ENCODE results near the gene SHTN1. TPM values are rescaled to one million over a fixed set of nuclear protein-coding genes. Genes with fewer than 3 reads are reported as not detected.

Gene SHTN1
- total and polyA plus RNA-seq, 2 donors (not counting 1 experiment from before 2014, with no cell fraction given) = 0.06 to 0.34 TPM

- Histone ChIP-seq H3K27me3 (replicated peaks in 1 of 4; ENCODE audit: control extremely low read depth in 1 of 4, control insufficient read depth in 3 of 4, insufficient read depth in 4 of 4, low read length in 3 of 4) (peaks cover 0 to 2% (median under 1%) of the 10 kb centered on the region in 4 experiments), H3K4me1 (ENCODE audit: control insufficient read depth in 2 of 2, insufficient read depth in 2 of 2, low read length in 2 of 2) (no peaks in the 10 kb centered on the region), H3K79me2 (ENCODE audit: control insufficient read depth, insufficient read depth, low read length) (no peaks in the 10 kb centered on the region), H3K9me3 (ENCODE audit: control extremely low read depth in 1 of 3, control insufficient read depth in 2 of 3, insufficient read depth in 1 of 3, low read length in 2 of 3) (no peaks in the 10 kb centered on the region), H3K9ac (ENCODE audit: low read length) (no peak overlapping the region), H3K4me3 (ENCODE audit: control extremely low read depth in 1 of 5, extremely low read depth in 1 of 5, insufficient read depth in 1 of 5, low read depth in 2 of 5, low read length in 4 of 5) (no peak overlapping the region), H3K27ac (ENCODE audit: low read length in 2 of 2) (no peak overlapping the region), H3K36me3 (replicated peaks in 1 of 2; ENCODE audit: control extremely low read depth in 1 of 2, control insufficient read depth in 1 of 2, extremely low read depth in 1 of 2, insufficient read depth in 2 of 2, low read length in 1 of 2) (no peaks in the 10 kb centered on the region), H2AFZ (ENCODE audit: insufficient read depth, low read depth, low read length, poor library complexity, severe bottlenecking) (no peak overlapping the region), H3K4me2 (replicated peaks; ENCODE audit: low read depth, low read length, poor library complexity, severe bottlenecking) (no peak overlapping the region), H4K20me1 (ENCODE audit: control insufficient read depth, insufficient read depth, low read length, poor library complexity, severe bottlenecking) (no peaks in the 10 kb centered on the region)
- H3K4me3 Mint-ChIP-seq = no peak overlapping the region
- DNase-seq (no peak), ATAC-seq (ENCODE audit: low read depth) (no peak)
- intact Hi-C loops (cut with micrococcal nuclease) = no loop called here
- TF ChIP-seq CTCF (IDR thresholded peaks at IDR 0.05) (no peak), EZH2 (IDR thresholded peaks at IDR 0.05; ENCODE audit: borderline replicate concordance, insufficient read depth, low read depth, low read length, poor library complexity, severe bottlenecking) (no peak)
- CTCF ChIA-PET = no interaction called here
- H3K27me3 Mint-ChIP-seq = peaks cover 12% of the 10 kb centered on the region
- H3K27ac Mint-ChIP-seq = no peak overlapping the region
- WGBS (ENCODE audit: insufficient coverage) = 76% methylated on average over 5 of the region's 10 CpGs
- H3K4me1 Mint-ChIP-seq = no peaks in the 10 kb centered on the region
- H3K9me3 Mint-ChIP-seq (ENCODE audit: insufficient read depth) = no peaks in the 10 kb centered on the region
- POLR2A ChIA-PET = no interaction called here
Observed at GRCh38 chr10:116880716-116881482, 124.1 kb downstream of the SHTN1 start.

DNA sequence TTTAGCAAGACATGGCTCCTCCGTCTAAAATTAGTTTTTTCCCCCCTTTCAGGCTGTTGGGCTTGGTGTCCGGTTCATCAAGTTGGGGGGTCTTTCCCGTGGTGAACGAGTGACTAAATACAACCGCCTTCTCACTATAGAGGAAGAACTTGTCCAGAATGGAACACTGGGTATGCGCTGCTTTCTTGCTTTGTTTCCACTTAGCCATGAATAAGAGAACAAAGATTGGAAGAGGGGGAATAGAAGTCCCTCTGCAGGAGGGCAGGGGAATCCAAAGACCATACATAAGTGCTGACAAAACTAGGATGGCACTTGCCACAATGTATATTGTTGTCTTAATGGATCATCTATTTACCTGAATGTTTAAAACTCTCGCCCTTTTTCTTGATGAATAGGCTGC, 125.2 kb downstream of the SHTN1 start:
- ChIA-PET POLR2A (no interaction called here), CTCF (no interaction called here)
- Mint-ChIP-seq H3K27me3 (peaks cover 12% of the 10 kb centered on the region), H3K27ac (no peak overlapping the region), H3K4me3 (no peak overlapping the region), H3K9me3 (ENCODE audit: insufficient read depth) (no peaks in the 10 kb centered on the region), H3K4me1 (no peaks in the 10 kb centered on the region)
- Histone ChIP-seq H3K27me3 (replicated peaks in 1 of 4; ENCODE audit: control extremely low read depth in 1 of 4, control insufficient read depth in 3 of 4, insufficient read depth in 4 of 4, low read length in 3 of 4) (peaks cover 0 to 2% (median 0%) of the 10 kb centered on the region in 4 experiments), H3K4me3 (ENCODE audit: control extremely low read depth in 1 of 5, extremely low read depth in 1 of 5, insufficient read depth in 1 of 5, low read depth in 2 of 5, low read length in 4 of 5) (no peak overlapping the region), H3K79me2 (ENCODE audit: control insufficient read depth, insufficient read depth, low read length) (no peaks in the 10 kb centered on the region), H3K9me3 (ENCODE audit: control extremely low read depth in 1 of 3, control insufficient read depth in 2 of 3, insufficient read depth in 1 of 3, low read length in 2 of 3) (no peaks in the 10 kb centered on the region), H3K27ac (ENCODE audit: low read length in 2 of 2) (no peak overlapping the region), H3K4me1 (ENCODE audit: control insufficient read depth in 2 of 2, insufficient read depth in 2 of 2, low read length in 2 of 2) (no peaks in the 10 kb centered on the region), H3K9ac (ENCODE audit: low read length) (no peak overlapping the region), H2AFZ (ENCODE audit: insufficient read depth, low read depth, low read length, poor library complexity, severe bottlenecking) (no peak overlapping the region), H4K20me1 (ENCODE audit: control insufficient read depth, insufficient read depth, low read length, poor library complexity, severe bottlenecking) (no peaks in the 10 kb centered on the region), H3K4me2 (replicated peaks; ENCODE audit: low read depth, low read length, poor library complexity, severe bottlenecking) (no peak overlapping the region), H3K36me3 (replicated peaks in 1 of 2; ENCODE audit: control extremely low read depth in 1 of 2, control insufficient read depth in 1 of 2, extremely low read depth in 1 of 2, insufficient read depth in 2 of 2, low read length in 1 of 2) (no peaks in the 10 kb centered on the region)
- TF ChIP-seq CTCF (IDR thresholded peaks at IDR 0.05) (no peak), EZH2 (IDR thresholded peaks at IDR 0.05; ENCODE audit: borderline replicate concordance, insufficient read depth, low read depth, low read length, poor library complexity, severe bottlenecking) (no peak)
- intact Hi-C loops (cut with micrococcal nuclease) = no loop called here
- 95% methylated on average over 4 of the region's 7 CpGs for WGBS (ENCODE audit: insufficient coverage)
- DNase-seq = no peak
- ATAC-seq (ENCODE audit: low read depth) = no peak

Data from B cell (primary cell).